Lung (tissue), 12 donors: ENCODE results near the gene RASGRF2. TPM values are rescaled to one million over a fixed set of nuclear protein-coding genes. Genes with fewer than 3 reads are reported as not detected.

Experiments used
- ATAC-seq: fragments of 200-7000 bp; cut with Tn5 transposase; one replicate; pipeline ENCODE4 v1.9.1; 2020; ENCODE audit warnings: moderate number of reproducible peaks; ENCODE audit not compliant: insufficient read depth, low FRiP score
- DNase-seq, 3 donors: peaks; one replicate each; pipeline ENCODE4 v3.0.0-alpha.2; 2013 to 2017
- H3K27ac ChIP-seq, 2 donors: one replicate each; pipeline ENCODE4 v1.5.1; 2013; ENCODE audit warnings: mild to moderate bottlenecking in 2 of 2, moderate library complexity in 2 of 2, control low read depth in 1 of 2, inconsistent platforms in 1 of 2, low read depth in 1 of 2, low read length in 1 of 2
- H3K27me3 ChIP-seq, 3 donors: one replicate each; pipeline ENCODE4 v1.5.1; 2013; ENCODE audit warnings: low read length in 2 of 3; ENCODE audit not compliant: control insufficient read depth in 3 of 3, insufficient read depth in 3 of 3
- H3K36me3 ChIP-seq, 4 donors: one replicate each; pipeline ENCODE4 v1.5.1; 2013; ENCODE audit warnings: low read length in 4 of 4, mild to moderate bottlenecking in 1 of 4, moderate library complexity in 1 of 4; ENCODE audit not compliant: control insufficient read depth in 4 of 4, insufficient read depth in 4 of 4
- H3K4me1 ChIP-seq, 5 donors: one replicate each; pipeline ENCODE4 v1.5.1; 2013; ENCODE audit warnings: low read length in 5 of 5, mild to moderate bottlenecking in 2 of 5, moderate library complexity in 1 of 5; ENCODE audit not compliant: control insufficient read depth in 5 of 5, insufficient read depth in 5 of 5
- H3K4me3 ChIP-seq: one replicate; pipeline ENCODE4 v1.5.1; 2013; ENCODE audit warnings: mild to moderate bottlenecking, control low read depth, moderate library complexity
- H3K9ac ChIP-seq, 2 donors: one replicate each; pipeline ENCODE4 v1.5.1; 2013; ENCODE audit warnings: low read length in 2 of 2, control low read depth in 1 of 2; ENCODE audit not compliant: insufficient read depth in 1 of 2
- H3K9me3 ChIP-seq, 4 donors: one replicate each; pipeline ENCODE4 v1.5.1; 2013; ENCODE audit warnings: low read length in 3 of 4, mild to moderate bottlenecking in 1 of 4, moderate library complexity in 1 of 4; ENCODE audit not compliant: control insufficient read depth in 4 of 4, insufficient read depth in 3 of 4
- CTCF ChIP-seq: IDR thresholded peaks from 2 replicates; pipeline ENCODE4 v1.5.1; 2012; ENCODE audit warnings: mild to moderate bottlenecking; ENCODE audit errors: control extremely low read depth, extremely low read depth
- WGBS, 2 donors: extraction: QIAGEN DNeasy Blood & Tissue Kit; methylation state at CpG; one replicate each; pipeline ENCODE4 v1.1.7; 2013; 5-methylcytosine and 5-hydroxymethylcytosine counted together
- polyA plus RNA-seq, 2 donors: library from polyadenylated mRNA; stranded (reverse); fragments of 200-250 nt; gene quantifications; one replicate each; pipeline ENCODE4 v1.2.1, GENCODE V29; 2013
- total RNA-seq, 2 donors: library from RNA; depleted of rRNA in 1 of 2; stranded (reverse); fragments of >200 nt in 1 of 2; gene quantifications; one replicate each; pipeline ENCODE4 v1.2.1, GENCODE V29; 2014 to 2021
- donor health status: control.
- donor health status: control.
- donor health status: Bipolar disorder and iron deficiency.
- donor health status: healthy.
- donor health status: DM: yes; HTN: yes; CAD: no.

RASGRF2 gene
- total and polyA plus RNA-seq, 4 donors: 1.0 to 12.0 (median 2.7) TPM

- 63 to 82% methylated on average over 4 of the region's 4 CpGs for WGBS, 2 donors
- H3K36me3 ChIP-seq: no peaks in the 10 kb centered on the region
- no peak overlapping the region for H3K9ac ChIP-seq
- DNase-seq: no peak
- no peak for ATAC-seq
- H3K4me3 ChIP-seq: no peak overlapping the region
- no peaks in the 10 kb centered on the region for H3K27me3 ChIP-seq
- no peak overlapping the region for H3K27ac ChIP-seq
- no peaks in the 10 kb centered on the region for H3K9me3 ChIP-seq
- peaks cover 0 to 2% (median 0%) of the 10 kb centered on the region in 5 donors for H3K4me1 ChIP-seq
- TF ChIP-seq CTCF: no peak
Measured at GRCh38 chr5:80982093-80982492, 21.9 kb downstream of the RASGRF2 start.

- Histone ChIP-seq H3K4me1 (peaks cover 0 to 5% (median 3%) of the 10 kb centered on the region in 5 donors), H3K9me3 (no peaks in the 10 kb centered on the region), H3K27ac (peak overlapping the region in 1 of 2 donors; percentile 33), H3K9ac (no peak overlapping the region), H3K36me3 (no peaks in the 10 kb centered on the region), H3K27me3 (no peaks in the 10 kb centered on the region), H3K4me3 (no peak overlapping the region)
- no peak for DNase-seq
- no peak for ATAC-seq
- 32 to 34% methylated on average over 2 of the region's 2 CpGs for WGBS, 2 donors
- no peak for TF ChIP-seq CTCF
Measured at GRCh38 chr5:80985600-80986228, 25.6 kb downstream of the RASGRF2 start.

- Histone ChIP-seq H3K27ac (peak overlapping the region in 1 of 2 donors; percentile 74), H3K4me3 (no peak overlapping the region), H3K9ac (no peak overlapping the region), H3K36me3 (no peaks in the 10 kb centered on the region), H3K9me3 (no peaks in the 10 kb centered on the region), H3K27me3 (no peaks in the 10 kb centered on the region), H3K4me1 (peaks cover 0 to 5% (median 3%) of the 10 kb centered on the region in 5 donors)
- ATAC-seq: no peak
- WGBS, 2 donors: 84 to 98% methylated on average over 3 of the region's 3 CpGs
- no peak for TF ChIP-seq CTCF
- no peak for DNase-seq
Measured at GRCh38 chr5:80986382-80986781, 26.2 kb downstream of the RASGRF2 start.
